UCSD-AML1 (cell line): ENCODE data around the gene ANKRD34C.
A peak's percentile ranks its signal among the peaks of the same experiment; 100 is the strongest.

ENCODE experiments used
- DNase-seq: peaks from one replicate; lab custom pipeline; 2025; ENCODE audit not compliant: unreplicated experiment; lab: John Stamatoyannopoulos, UW

Gene ANKRD34C

GRCh38 chr15:79282371-79283251 lies at the start of gene ANKRD34C:
Gene ANKRD34C, plus strand, starts transcription at chr15:79282722. Its CDS starts 10,563 bp downstream, at chr15:79293285.
- DNase-seq: no peak

- no peak for DNase-seq
Measured at GRCh38 chr15:79233236-79233635, 49.3 kb upstream of the ANKRD34C start.

GRCh38 chr15:79240036-79240435 lies 42.5 kb upstream of the ANKRD34C start:
- no peak for DNase-seq

- DNase-seq: no peak
Measured at GRCh38 chr15:79243723-79244122, 38.8 kb upstream of the ANKRD34C start.

- DNase-seq: no peak
Measured at GRCh38 chr15:79244876-79245275, 37.6 kb upstream of the ANKRD34C start.

GRCh38 chr15:79248183-79248582 lies 34.3 kb upstream of the ANKRD34C start:
- DNase-seq: no peak

GRCh38 chr15:79257454-79257853 lies 25.1 kb upstream of the ANKRD34C start:
- no peak for DNase-seq

- DNase-seq: no peak
Measured at GRCh38 chr15:79261836-79262235, 20.7 kb upstream of the ANKRD34C start.

- no peak for DNase-seq
Measured at GRCh38 chr15:79265167-79265566, 17.4 kb upstream of the ANKRD34C start.

GRCh38 chr15:79265987-79266579 lies 16.4 kb upstream of the ANKRD34C start:
- no peak for DNase-seq

- peak; percentile 45 for DNase-seq
Measured at GRCh38 chr15:79283252-79284048, 928 bp downstream of the ANKRD34C start.

GRCh38 chr15:79290642-79291275 lies 8.2 kb downstream of the ANKRD34C start:
- no peak for DNase-seq

- DNase-seq: no peak
Measured at GRCh38 chr15:79292011-79292410, 9.5 kb downstream of the ANKRD34C start.

GRCh38 chr15:79294075-79294474 lies 11.6 kb downstream of the ANKRD34C start:
- DNase-seq: no peak

GRCh38 chr15:79296583-79296982 lies 14.1 kb downstream of the ANKRD34C start:
- no peak for DNase-seq

GRCh38 chr15:79299126-79299840 lies 16.8 kb downstream of the ANKRD34C start:
- DNase-seq: no peak

- DNase-seq: no peak
Measured at GRCh38 chr15:79299841-79300235, 17.3 kb downstream of the ANKRD34C start.

GRCh38 chr15:79307251-79307650 lies 24.7 kb downstream of the ANKRD34C start:
- DNase-seq: no peak

- no peak for DNase-seq
Measured at GRCh38 chr15:79308874-79309273, 26.4 kb downstream of the ANKRD34C start.

- no peak for DNase-seq
Measured at GRCh38 chr15:79310612-79310984, 28.1 kb downstream of the ANKRD34C start.
